ENCODE data around the gene CACNG5.

- TF ChIP-seq CTCF (IDR thresholded peaks at IDR 0.05) (no peak), POLR2A (IDR thresholded peaks at IDR 0.05) (no peak), POLR2AphosphoS5 (IDR thresholded peaks at IDR 0.05) (no peak)
Measured at GRCh38 chr17:66910651-66911285, 75.9 kb downstream of the CACNG5 start.

Measured in gastroesophageal sphincter (tissue), 3 donors.